Activated CD4-positive, alpha-beta T cell treated with anti-CD3 and anti-CD28 coated beads for 36 hours (primary cell): ENCODE results near the gene CFAP46. TPM values are rescaled to one million over a fixed set of nuclear protein-coding genes. Genes with fewer than 3 reads are reported as not detected.

Source experiments
- ATAC-seq: fragments of 200-7000 bp; cut with Tn5 transposase; one replicate; pipeline ENCODE4 v1.10.0; 2021; ENCODE audit warnings: mild to moderate bottlenecking, moderate library complexity
- CTCF ChIA-PET: fragments of 350-600 bp; sonication (Branson Sonifier 250); formaldehyde crosslinking; loops from one replicate; lab custom pipeline; 2021; ENCODE audit warnings: antibody characterized with exemption; lab: Charles Lee
- POLR2A ChIA-PET: fragments of 350-600 bp; sonication (Branson Sonifier 250); formaldehyde crosslinking; loops from one replicate; lab custom pipeline; 2021; ENCODE audit warnings: antibody characterized with exemption, inconsistent platforms; lab: Charles Lee
- DNase-seq: peaks from one replicate; pipeline ENCODE4 v3.0.0-alpha.2; 2020
- H3K27ac Mint-ChIP-seq: one replicate; pipeline ENCODE4 v1.8.0; 2021; ENCODE audit warnings: mixed read lengths
- H3K27me3 Mint-ChIP-seq: one replicate; pipeline ENCODE4 v1.8.0; 2021; ENCODE audit warnings: mixed read lengths
- H3K36me3 Mint-ChIP-seq: one replicate; pipeline ENCODE4 v1.8.0; 2021; ENCODE audit warnings: low read depth, mixed read lengths
- H3K4me1 Mint-ChIP-seq: one replicate; pipeline ENCODE4 v1.8.0; 2021; ENCODE audit warnings: mixed read lengths
- H3K4me3 Mint-ChIP-seq: one replicate; pipeline ENCODE4 v1.8.0; 2021; ENCODE audit warnings: mild to moderate bottlenecking, moderate library complexity, mixed read lengths
- H3K9me3 Mint-ChIP-seq: one replicate; pipeline ENCODE4 v1.8.0; 2021; ENCODE audit warnings: low read depth, mixed read lengths
- intact Hi-C, 2 experiments: fragments of 100-400 bp; cut with DNase I in 1 of 2; cut with micrococcal nuclease in 1 of 2; formaldehyde crosslinking; loops; one replicate each; pipeline versions ENCODE4 v1.14.2 to v1.15.1; 2022 to 2024; cut with DNase I, micrococcal nuclease
- total RNA-seq, 2 experiments: library from RNA; stranded (reverse); gene quantifications; one replicate each; pipeline ENCODE4 v1.2.3, GENCODE V29; 2021

The CFAP46 gene
- total RNA-seq, 2 experiments from 2014 or later, result 0.16 to 0.21 TPM

- no peaks in the 10 kb centered on the region for H3K36me3 Mint-ChIP-seq
- DNase-seq, result no peak
- no peak overlapping the region for H3K4me3 Mint-ChIP-seq
- no peak overlapping the region for H3K27ac Mint-ChIP-seq
- ATAC-seq, result no peak
- H3K27me3 Mint-ChIP-seq, result peaks cover 21% of the 10 kb centered on the region
- no peaks in the 10 kb centered on the region for H3K4me1 Mint-ChIP-seq
- CTCF ChIA-PET, result no interaction called here
- intact Hi-C loops, result no loop called here
- H3K9me3 Mint-ChIP-seq, result peaks cover 4% of the 10 kb centered on the region
- POLR2A ChIA-PET, result no interaction called here
Observed at GRCh38 chr10:132876131-132876860, 66.1 kb downstream of the CFAP46 start.

GRCh38 chr10:132875435-132875834, 66.9 kb downstream of the CFAP46 start:
- Mint-ChIP-seq H3K27me3 (peaks cover 21% of the 10 kb centered on the region), H3K9me3 (peaks cover 5% of the 10 kb centered on the region), H3K36me3 (no peaks in the 10 kb centered on the region), H3K27ac (no peak overlapping the region), H3K4me3 (no peak overlapping the region), H3K4me1 (no peaks in the 10 kb centered on the region)
- POLR2A ChIA-PET, result no interaction called here
- CTCF ChIA-PET, result interaction anchor here (0.7 kb wide), 1 partner anchor 615 kb away, joined by 3 read pairs; no protein-coding TSS in a partner anchor
- intact Hi-C loops, result no loop called here
- no peak for DNase-seq
- ATAC-seq, result no peak

- Mint-ChIP-seq H3K4me3 (no peak overlapping the region), H3K27me3 (peaks cover 18% of the 10 kb centered on the region), H3K27ac (no peak overlapping the region), H3K9me3 (peaks cover 7% of the 10 kb centered on the region), H3K36me3 (no peaks in the 10 kb centered on the region), H3K4me1 (no peaks in the 10 kb centered on the region)
- intact Hi-C loops, result no loop called here
- DNase-seq, result no peak
- ATAC-seq, result no peak
- ChIA-PET POLR2A (no interaction called here), CTCF (no interaction called here)
Observed at GRCh38 chr10:132873395-132873794, 69.0 kb downstream of the CFAP46 start.

GRCh38 chr10:132872658-132873057, 69.7 kb downstream of the CFAP46 start:
- Mint-ChIP-seq H3K9me3 (peaks cover 7% of the 10 kb centered on the region), H3K36me3 (no peaks in the 10 kb centered on the region), H3K4me1 (no peaks in the 10 kb centered on the region), H3K27ac (no peak overlapping the region), H3K27me3 (peaks cover 16% of the 10 kb centered on the region), H3K4me3 (no peak overlapping the region)
- POLR2A ChIA-PET, result no interaction called here
- ATAC-seq, result no peak
- intact Hi-C loops, result no loop called here
- DNase-seq, result no peak
- CTCF ChIA-PET, result no interaction called here

- Mint-ChIP-seq H3K4me1 (no peaks in the 10 kb centered on the region), H3K36me3 (no peaks in the 10 kb centered on the region), H3K4me3 (no peak overlapping the region), H3K27me3 (peaks cover 7% of the 10 kb centered on the region), H3K27ac (no peak overlapping the region), H3K9me3 (peaks cover 5% of the 10 kb centered on the region)
- CTCF ChIA-PET, result interaction anchor here (0.7 kb wide), 1 partner anchor 40 kb away, joined by 3 read pairs; no protein-coding TSS in a partner anchor
- DNase-seq, result no peak
- intact Hi-C loops, result no loop called here
- no peak for ATAC-seq
- POLR2A ChIA-PET, result no interaction called here
Observed at GRCh38 chr10:132870426-132870825, 71.9 kb downstream of the CFAP46 start.

- Mint-ChIP-seq H3K4me1 (no peaks in the 10 kb centered on the region), H3K27ac (no peak overlapping the region), H3K27me3 (peaks cover 4% of the 10 kb centered on the region), H3K36me3 (no peaks in the 10 kb centered on the region), H3K4me3 (no peak overlapping the region), H3K9me3 (peaks cover 2% of the 10 kb centered on the region)
- POLR2A ChIA-PET, result no interaction called here
- intact Hi-C loops, result no loop called here
- no peak for ATAC-seq
- no peak for DNase-seq
- CTCF ChIA-PET, result no interaction called here
Observed at GRCh38 chr10:132869621-132870020, 72.7 kb downstream of the CFAP46 start.

GRCh38 chr10:132868995-132869394, 73.4 kb downstream of the CFAP46 start:
- H3K27me3 Mint-ChIP-seq, result peaks cover 4% of the 10 kb centered on the region
- DNase-seq, result peak; percentile 1
- POLR2A ChIA-PET, result no interaction called here
- no peaks in the 10 kb centered on the region for H3K4me1 Mint-ChIP-seq
- no peak overlapping the region for H3K4me3 Mint-ChIP-seq
- H3K36me3 Mint-ChIP-seq, result no peaks in the 10 kb centered on the region
- peaks cover 2% of the 10 kb centered on the region for H3K9me3 Mint-ChIP-seq
- intact Hi-C loops, result no loop called here
- ATAC-seq, result no peak
- H3K27ac Mint-ChIP-seq, result no peak overlapping the region
- CTCF ChIA-PET, result no interaction called here

- intact Hi-C loops, result no loop called here
- ChIA-PET POLR2A (no interaction called here), CTCF (no interaction called here)
- DNase-seq, result peak; percentile 1
- no peak for ATAC-seq
- no peak overlapping the region for H3K4me3 Mint-ChIP-seq
- no peak overlapping the region for H3K27ac Mint-ChIP-seq
- H3K4me1 Mint-ChIP-seq, result peaks cover 8% of the 10 kb centered on the region
- peaks cover 2% of the 10 kb centered on the region for H3K9me3 Mint-ChIP-seq
- peaks cover 6% of the 10 kb centered on the region for H3K27me3 Mint-ChIP-seq
- H3K36me3 Mint-ChIP-seq, result no peaks in the 10 kb centered on the region
Observed at GRCh38 chr10:132867801-132868644, 74.3 kb downstream of the CFAP46 start.

- H3K27ac Mint-ChIP-seq, result no peak overlapping the region
- ChIA-PET POLR2A (no interaction called here), CTCF (no interaction called here)
- H3K4me3 Mint-ChIP-seq, result no peak overlapping the region
- peaks cover 12% of the 10 kb centered on the region for H3K4me1 Mint-ChIP-seq
- no peak for ATAC-seq
- intact Hi-C loops, result no loop called here
- peaks cover 6% of the 10 kb centered on the region for H3K27me3 Mint-ChIP-seq
- no peaks in the 10 kb centered on the region for H3K36me3 Mint-ChIP-seq
- peaks cover 2% of the 10 kb centered on the region for H3K9me3 Mint-ChIP-seq
- peak; percentile 1 for DNase-seq
Observed at GRCh38 chr10:132866601-132867381, 75.6 kb downstream of the CFAP46 start.

- Mint-ChIP-seq H3K27me3 (peaks cover 6% of the 10 kb centered on the region), H3K36me3 (no peaks in the 10 kb centered on the region), H3K9me3 (peaks cover 2% of the 10 kb centered on the region), H3K4me1 (peaks cover 12% of the 10 kb centered on the region), H3K27ac (no peak overlapping the region), H3K4me3 (no peak overlapping the region)
- no peak for ATAC-seq
- intact Hi-C loops, result no loop called here
- ChIA-PET CTCF (no interaction called here), POLR2A (no interaction called here)
- DNase-seq, result peak; percentile 2
Observed at GRCh38 chr10:132865851-132866600, 76.3 kb downstream of the CFAP46 start.

- H3K36me3 Mint-ChIP-seq, result no peaks in the 10 kb centered on the region
- intact Hi-C loops, result no loop called here
- no peak for ATAC-seq
Observed at GRCh38 chr10:132865171-132865631, 77.2 kb downstream of the CFAP46 start.

More at GRCh38 chr10:132865171-132865631, 77.2 kb downstream of the CFAP46 start:
- H3K27me3 Mint-ChIP-seq, result peaks cover 6% of the 10 kb centered on the region
- no peak overlapping the region for H3K4me3 Mint-ChIP-seq
- H3K4me1 Mint-ChIP-seq, result peaks cover 12% of the 10 kb centered on the region
- ChIA-PET CTCF (no interaction called here), POLR2A (no interaction called here)
- H3K27ac Mint-ChIP-seq, result no peak overlapping the region
- peak; percentile 4 for DNase-seq
- no peaks in the 10 kb centered on the region for H3K9me3 Mint-ChIP-seq
